GM12874 (cell line): Measurements from ENCODE around the gene MX1.

Experiments used
- CTCF ChIP-seq: IDR thresholded peaks from 2 replicates; pipeline ENCODE4 v1.5.1; 2011; ENCODE audit warnings: low read depth, mild to moderate bottlenecking, control low read depth, low read length, moderate library complexity; ENCODE audit not compliant: insufficient read depth

The MX1 gene

GRCh38 chr21:41425954-41426675, at the start of gene MX1:
TSS of gene MX1 (plus strand) at chr21:41426239. CDS start at chr21:41432071, 5,832 bp downstream.
- TF ChIP-seq CTCF, result no peak

GRCh38 chr21:41377715-41378114, 48.3 kb upstream of the MX1 start:
- TF ChIP-seq CTCF, result no peak

GRCh38 chr21:41378849-41379248, 47.2 kb upstream of the MX1 start:
- TF ChIP-seq CTCF, result no peak

- TF ChIP-seq CTCF, result no peak
These were observed 46.1 kb upstream of the MX1 start for GRCh38 chr21:41379901-41380300.

GRCh38 chr21:41381731-41382130, 44.3 kb upstream of the MX1 start:
- TF ChIP-seq CTCF, result no peak

- no peak for TF ChIP-seq CTCF
These were observed 38.8 kb upstream of the MX1 start for GRCh38 chr21:41387042-41387819.

GRCh38 chr21:41387824-41388223, 38.2 kb upstream of the MX1 start:
- no peak for TF ChIP-seq CTCF
